GM23248 (cell line): Measurements from ENCODE around the gene RNF128. TPM values are rescaled to one million over a fixed set of nuclear protein-coding genes. Genes with fewer than 3 reads are reported as not detected.
A peak's percentile ranks its signal among the peaks of the same experiment; 100 is the strongest.
"Not testable (repeated sequence)": the region's sequence is repeated elsewhere in the genome, so short reads cannot be mapped to it uniquely, and the experiment has no call there.

Source experiments
- DNase-seq: peaks from one replicate; pipeline ENCODE4 v3.0.0-alpha.2; 2015
- H2AFZ ChIP-seq: fragments of 200-600 bp; sonication (generic); 2 replicates; pipeline ENCODE4 v1.6.1; 2016; ENCODE audit warnings: antibody characterized with exemption
- H3F3A ChIP-seq: fragments of 200-600 bp; sonication (generic); 2 replicates; pipeline ENCODE4 v1.6.1; 2016; ENCODE audit warnings: mild to moderate bottlenecking, antibody characterized with exemption, mixed run types; ENCODE audit not compliant: insufficient read depth
- H3K27ac ChIP-seq: fragments of 200-600 bp; sonication (generic); 2 replicates; pipeline ENCODE4 v1.5.1; 2016; ENCODE audit warnings: mild to moderate bottlenecking
- H3K27me3 ChIP-seq: fragments of 200-600 bp; sonication (generic); replicated peaks from 2 replicates; pipeline ENCODE4 v1.6.1; 2016; ENCODE audit warnings: mild to moderate bottlenecking; ENCODE audit not compliant: insufficient read depth
- H3K36me3 ChIP-seq: fragments of 200-600 bp; sonication (generic); 2 replicates; pipeline ENCODE4 v1.6.1; 2016; ENCODE audit warnings: low read depth, mild to moderate bottlenecking
- H3K4me1 ChIP-seq: fragments of 200-600 bp; sonication (generic); 2 replicates; pipeline ENCODE4 v1.6.1; 2016; ENCODE audit warnings: mild to moderate bottlenecking; ENCODE audit not compliant: insufficient read depth
- H3K4me2 ChIP-seq: fragments of 200-600 bp; sonication (generic); one replicate; pipeline ENCODE4 v1.6.1; 2016; ENCODE audit warnings: mild to moderate bottlenecking; ENCODE audit not compliant: unreplicated experiment
- H3K4me3 ChIP-seq: fragments of 200-600 bp; sonication (generic); 2 replicates; pipeline ENCODE4 v1.5.1; 2016; ENCODE audit warnings: mild to moderate bottlenecking
- H3K79me2 ChIP-seq: fragments of 200-600 bp; sonication (generic); 2 replicates; pipeline ENCODE4 v1.6.1; 2016; ENCODE audit warnings: mild to moderate bottlenecking; ENCODE audit not compliant: insufficient read depth
- H3K9ac ChIP-seq: fragments of 200-600 bp; sonication (generic); 2 replicates; pipeline ENCODE4 v1.6.1; 2016; ENCODE audit warnings: mild to moderate bottlenecking
- H3K9me2 ChIP-seq: fragments of 200-600 bp; sonication (generic); 2 replicates; pipeline ENCODE4 v1.6.1; 2016; ENCODE audit warnings: mixed run types, mild to moderate bottlenecking, moderate library complexity; ENCODE audit not compliant: insufficient read depth
- H3K9me3 ChIP-seq: fragments of 200-600 bp; sonication (generic); one replicate; pipeline ENCODE4 v1.6.1; 2017; ENCODE audit warnings: low read depth
- H4K20me1 ChIP-seq: fragments of 200-600 bp; sonication (generic); 2 replicates; pipeline ENCODE4 v1.6.0; 2016; ENCODE audit not compliant: insufficient read depth
- EZH2 ChIP-seq: fragments of 200-600 bp; sonication (generic); IDR thresholded peaks from 2 replicates; pipeline ENCODE4 v1.6.1; 2018; ENCODE audit warnings: antibody characterized with exemption, mild to moderate bottlenecking; ENCODE audit not compliant: insufficient read depth, poor library complexity, severe bottlenecking
- EZH2phosphoT487 ChIP-seq: fragments of 200-600 bp; sonication (generic); IDR thresholded peaks from 2 replicates; pipeline ENCODE4 v1.6.1; 2018; ENCODE audit warnings: antibody characterized with exemption, moderate library complexity, mild to moderate bottlenecking, low read depth; ENCODE audit not compliant: insufficient read depth
- WGBS, 2 experiments: methylation state at CpG; one replicate each; pipeline ENCODE4 v1.1.6; 2015 to 2017; ENCODE audit warnings: low lambda C conversion rate in 2 of 2, low coverage in 1 of 2; ENCODE audit errors: missing lambda C conversion rate in 2 of 2; 5-methylcytosine and 5-hydroxymethylcytosine counted together
- in situ Hi-C: fragments of 300-500 bp; cut with MboI; formaldehyde crosslinking; loops from 2 replicates; pipeline ENCODE4 v1.15.0; 2020
- polyA plus RNA-seq: library from polyadenylated mRNA; unstranded; fragments of >200 nt; fragmentation: Nextera tagmentation; extraction: Ambion mirVana; gene quantifications from 2 replicates; pipeline ENCODE4 v1.2.1, GENCODE V29; 2016
- total RNA-seq: library from RNA; depleted of rRNA; stranded (reverse); fragments of >200 nt; shearing (Covaris generic); gene quantifications from 2 replicates; pipeline ENCODE4 v1.2.3, GENCODE V29; 2014

RNF128 gene
- total and polyA plus RNA-seq, 2 experiments from 2014 or later = 0.16 to 0.54 TPM

GRCh38 chrX:106748377-106748776, 21.9 kb downstream of the RNF128 start:
- TF ChIP-seq EZH2phosphoT487 (no peak), EZH2 (no peak)
- H3K36me3 ChIP-seq = no peaks in the 10 kb centered on the region
- H3K4me2 ChIP-seq = no peak overlapping the region
- H2AFZ ChIP-seq = no peak overlapping the region
- H3K27me3 ChIP-seq = no peaks in the 10 kb centered on the region
- DNase-seq = no peak
- no peaks in the 10 kb centered on the region for H3F3A ChIP-seq
- no peak overlapping the region for H3K27ac ChIP-seq
- no peak overlapping the region for H3K4me3 ChIP-seq
- in situ Hi-C loops = no loop called here
- H3K9ac ChIP-seq = no peak overlapping the region
- H3K79me2 ChIP-seq = no peaks in the 10 kb centered on the region
- no peaks in the 10 kb centered on the region for H3K9me3 ChIP-seq
- no peaks in the 10 kb centered on the region for H4K20me1 ChIP-seq
- 78% methylated on average over 1 of the region's 1 CpG; no CpG with 5 or more reads in 1 of the 2 experiments for WGBS, 2 experiments
- H3K4me1 ChIP-seq = no peaks in the 10 kb centered on the region
- no peaks in the 10 kb centered on the region for H3K9me2 ChIP-seq

GRCh38 chrX:106751407-106751806, 24.9 kb downstream of the RNF128 start:
- Histone ChIP-seq H4K20me1 (no peaks in the 10 kb centered on the region), H3K4me2 (no peak overlapping the region), H3K4me3 (no peak overlapping the region), H3K36me3 (no peaks in the 10 kb centered on the region), H3K9me3 (no peaks in the 10 kb centered on the region), H3K27ac (no peak overlapping the region), H3K79me2 (no peaks in the 10 kb centered on the region), H3K4me1 (no peaks in the 10 kb centered on the region), H3F3A (no peaks in the 10 kb centered on the region), H3K9me2 (no peaks in the 10 kb centered on the region), H2AFZ (no peak overlapping the region), H3K27me3 (no peaks in the 10 kb centered on the region), H3K9ac (no peak overlapping the region)
- no peak for DNase-seq
- in situ Hi-C loops = no loop called here
- no peak for TF ChIP-seq EZH2phosphoT487
- TF ChIP-seq EZH2 = no peak
- WGBS, 2 experiments = 44 to 55% methylated on average over 3 of the region's 3 CpGs

- no peak for TF ChIP-seq EZH2
- TF ChIP-seq EZH2phosphoT487 = no peak
- no peak overlapping the region for H3K4me3 ChIP-seq
- no peaks in the 10 kb centered on the region for H3K79me2 ChIP-seq
- no peak overlapping the region for H2AFZ ChIP-seq
- no peaks in the 10 kb centered on the region for H3K4me1 ChIP-seq
- WGBS, 2 experiments = 79 to 88% methylated on average over 1 of the region's 1 CpG
- H3K27me3 ChIP-seq = no peaks in the 10 kb centered on the region
- H4K20me1 ChIP-seq = no peaks in the 10 kb centered on the region
- no peak overlapping the region for H3K9ac ChIP-seq
- no peaks in the 10 kb centered on the region for H3F3A ChIP-seq
- no peak overlapping the region for H3K27ac ChIP-seq
- no peak overlapping the region for H3K4me2 ChIP-seq
- in situ Hi-C loops = no loop called here
- no peaks in the 10 kb centered on the region for H3K9me3 ChIP-seq
- peak; percentile 13 for DNase-seq
- no peaks in the 10 kb centered on the region for H3K36me3 ChIP-seq
- no peaks in the 10 kb centered on the region for H3K9me2 ChIP-seq
Observed at GRCh38 chrX:106752101-106752678, 25.7 kb downstream of the RNF128 start.

- H3K79me2 ChIP-seq, DNase-seq, in situ Hi-C loops, H4K20me1 ChIP-seq, H3K4me1 ChIP-seq, H3K9me3 ChIP-seq, H3F3A ChIP-seq, H3K9me2 ChIP-seq, H3K4me3 ChIP-seq, H3K27me3 ChIP-seq, H3K36me3 ChIP-seq, H3K9ac ChIP-seq, H2AFZ ChIP-seq, H3K4me2 ChIP-seq, H3K27ac ChIP-seq: not testable (repeated sequence)
- 0% methylated on average over 1 of the region's 1 CpG for WGBS, 2 experiments
Observed at GRCh38 chrX:106769288-106769687, 42.8 kb downstream of the RNF128 start.

GRCh38 chrX:106774981-106775380, 48.5 kb downstream of the RNF128 start:
- H3F3A ChIP-seq = no peaks in the 10 kb centered on the region
- H3K9me3 ChIP-seq = no peaks in the 10 kb centered on the region
- WGBS, 2 experiments = 69 to 87% methylated on average over 2 of the region's 2 CpGs
- H2AFZ ChIP-seq = no peak overlapping the region
- no peaks in the 10 kb centered on the region for H3K4me1 ChIP-seq
- no peak overlapping the region for H3K9ac ChIP-seq
- TF ChIP-seq EZH2phosphoT487 = no peak
- no peak for TF ChIP-seq EZH2
- no peaks in the 10 kb centered on the region for H4K20me1 ChIP-seq
- DNase-seq = no peak
- H3K36me3 ChIP-seq = no peaks in the 10 kb centered on the region
- H3K27me3 ChIP-seq = no peaks in the 10 kb centered on the region
- H3K79me2 ChIP-seq = no peaks in the 10 kb centered on the region
- H3K9me2 ChIP-seq = no peaks in the 10 kb centered on the region
- in situ Hi-C loops = loop anchor here (25.0 kb wide), 1 partner anchor 288 kb away; no protein-coding TSS in a partner anchor
- no peak overlapping the region for H3K27ac ChIP-seq
- no peak overlapping the region for H3K4me3 ChIP-seq
- no peak overlapping the region for H3K4me2 ChIP-seq
